DND-41 (cell line): Measurements from ENCODE around the gene NSG2.
"Not testable (repeated sequence)": the region's sequence is repeated elsewhere in the genome, so short reads cannot be mapped to it uniquely, and the experiment has no call there.

Experiments used
- ATAC-seq: fragments of 200-7000 bp; cut with Tn5 transposase; 3 replicates; pipeline ENCODE4 v1.9.1; 2021; ENCODE audit warnings: low read depth; ENCODE audit not compliant: insufficient read depth
- DNase-seq: peaks from one replicate; pipeline ENCODE4 v3.0.0-alpha.2; 2020
- H2AFZ ChIP-seq: 2 replicates; pipeline ENCODE4 v1.6.0; 2012; ENCODE audit warnings: low read depth, low read length
- H3K27ac ChIP-seq: 2 replicates; pipeline ENCODE4 v1.5.1; 2012; ENCODE audit warnings: low read length, inconsistent platforms
- H3K27me3 ChIP-seq: fragments of 200-600 bp; sonication (generic); 2 replicates; pipeline ENCODE4 v1.6.0; 2012; ENCODE audit warnings: low read length, mild to moderate bottlenecking, inconsistent platforms; ENCODE audit not compliant: insufficient read depth, poor library complexity
- H3K36me3 ChIP-seq: 2 replicates; pipeline ENCODE4 v1.5.1; 2012; ENCODE audit warnings: low read length, inconsistent platforms; ENCODE audit not compliant: insufficient read depth
- H3K4me1 ChIP-seq: 2 replicates; pipeline ENCODE4 v1.5.1; 2012; ENCODE audit warnings: mild to moderate bottlenecking, low read length; ENCODE audit not compliant: insufficient read depth
- H3K4me2 ChIP-seq: 2 replicates; pipeline ENCODE4 v1.6.0; 2012; ENCODE audit warnings: mild to moderate bottlenecking, moderate library complexity, low read length, inconsistent platforms; ENCODE audit not compliant: insufficient read depth
- H3K4me3 ChIP-seq, 2 experiments: fragments of 200-600 bp in 1 of 2; shearing (Covaris generic) in 1 of 2; 2 replicates each; pipeline ENCODE4 v1.5.1; 2012 to 2016; ENCODE audit warnings: inconsistent platforms in 2 of 2, low read length in 2 of 2, mild to moderate bottlenecking in 2 of 2, low read depth in 1 of 2, moderate library complexity in 1 of 2
- H3K79me2 ChIP-seq: 2 replicates; pipeline ENCODE4 v1.6.0; 2012; ENCODE audit warnings: low read length, inconsistent platforms; ENCODE audit not compliant: insufficient read depth
- H3K9ac ChIP-seq: 2 replicates; pipeline ENCODE4 v1.6.0; 2012; ENCODE audit warnings: low read depth, mild to moderate bottlenecking, inconsistent platforms, low read length, moderate library complexity
- H3K9me3 ChIP-seq: 2 replicates; pipeline ENCODE4 v1.5.1; 2012; ENCODE audit warnings: low read length, moderate library complexity, mild to moderate bottlenecking, inconsistent platforms; ENCODE audit not compliant: insufficient read depth, severe bottlenecking
- H4K20me1 ChIP-seq: 2 replicates; pipeline ENCODE4 v1.6.0; 2012; ENCODE audit warnings: low read length; ENCODE audit not compliant: insufficient read depth
- CTCF ChIP-seq: IDR thresholded peaks from 2 replicates; pipeline ENCODE4 v1.5.1; 2012; ENCODE audit warnings: borderline replicate concordance, low read length, moderate library complexity, mild to moderate bottlenecking; ENCODE audit not compliant: poor library complexity, severe bottlenecking; ENCODE audit errors: extremely low read depth
- EZH2 ChIP-seq: IDR thresholded peaks from 3 replicates; pipeline ENCODE4 v1.6.1; 2012; ENCODE audit warnings: borderline replicate concordance, low read depth, mild to moderate bottlenecking, moderate library complexity, low read length, inconsistent platforms; ENCODE audit not compliant: severe bottlenecking

Gene NSG2

GRCh38 chr5:174020069-174020927 is 25.2 kb upstream of the NSG2 start:
- ATAC-seq (peak; percentile 54; the same call in 2 of the 3 replicates), DNase-seq (peak; percentile 38)
- H3K4me1 ChIP-seq, H3K4me2 ChIP-seq, H3K9ac ChIP-seq, H3K27me3 ChIP-seq, H3K36me3 ChIP-seq, H3K9me3 ChIP-seq, H3K79me2 ChIP-seq, H4K20me1 ChIP-seq, H3K4me3 ChIP-seq, H3K27ac ChIP-seq, H2AFZ ChIP-seq: not testable (repeated sequence)
- peak; percentile 70 for TF ChIP-seq CTCF

GRCh38 chr5:174020928-174021304 is 24.6 kb upstream of the NSG2 start:
- Histone ChIP-seq H3K79me2 (no peaks in the 10 kb centered on the region), H2AFZ (no peak overlapping the region), H3K27ac (no peak overlapping the region), H3K4me2 (no peak overlapping the region), H4K20me1 (no peaks in the 10 kb centered on the region), H3K4me3 (no peak overlapping the region), H3K9me3 (no peaks in the 10 kb centered on the region), H3K9ac (no peak overlapping the region), H3K36me3 (no peaks in the 10 kb centered on the region), H3K4me1 (no peaks in the 10 kb centered on the region), H3K27me3 (peaks cover 6% of the 10 kb centered on the region)
- TF ChIP-seq CTCF (no peak), EZH2 (no peak)
- no peak for DNase-seq
- no peak for ATAC-seq

DNA sequence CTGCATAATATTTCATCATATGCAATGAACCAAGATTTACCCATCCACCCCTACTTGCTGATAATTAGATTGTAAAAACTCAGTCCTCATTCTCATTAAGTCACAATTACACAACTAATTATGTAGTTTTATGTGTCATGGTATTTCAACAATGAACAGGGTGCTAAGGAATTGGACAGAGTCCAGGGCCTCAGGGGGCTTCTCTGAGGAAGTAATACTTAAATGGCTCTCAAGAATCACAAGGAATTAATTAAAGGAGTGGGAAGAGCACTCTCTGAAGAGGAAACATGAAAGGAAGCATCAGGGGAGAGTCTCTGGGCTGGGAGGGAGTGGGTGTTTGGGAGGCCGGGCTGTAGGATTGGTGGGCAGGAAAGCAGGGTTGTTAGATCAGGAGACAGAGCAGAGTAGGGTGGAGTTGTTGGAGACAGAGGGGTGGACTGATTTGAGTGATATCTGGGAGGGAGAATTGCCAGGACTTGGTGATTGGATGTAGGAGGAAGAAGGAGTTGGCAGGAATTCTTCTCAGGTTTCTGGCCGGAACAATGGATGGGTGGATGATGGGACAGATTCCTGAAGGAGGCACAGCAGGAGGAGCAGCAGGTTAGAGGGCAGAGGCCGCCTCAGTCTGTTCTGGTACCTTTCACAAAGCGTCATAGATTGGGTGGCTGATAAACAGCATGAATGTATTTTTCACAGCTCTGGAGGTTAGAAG is 23.0 kb upstream of the NSG2 start:
- Histone ChIP-seq H3K4me2 (no peak overlapping the region), H3K9me3 (no peaks in the 10 kb centered on the region), H3K27ac (no peak overlapping the region), H3K9ac (no peak overlapping the region), H3K4me1 (no peaks in the 10 kb centered on the region), H3K4me3 (no peak overlapping the region), H4K20me1 (no peaks in the 10 kb centered on the region), H3K36me3 (no peaks in the 10 kb centered on the region), H3K79me2 (no peaks in the 10 kb centered on the region), H3K27me3 (peaks cover 6% of the 10 kb centered on the region), H2AFZ (no peak overlapping the region)
- ATAC-seq (no peak), DNase-seq (no peak)
- no peak for TF ChIP-seq EZH2
- TF ChIP-seq CTCF = no peak
